Psoas muscle (tissue), 8 donors: Measurements from ENCODE around the gene CHCT1. TPM values are rescaled to one million over a fixed set of nuclear protein-coding genes. Genes with fewer than 3 reads are reported as not detected.

Experiments used
- ATAC-seq, 4 donors: fragments of 200-7000 bp; cut with Tn5 transposase; one replicate each; pipeline ENCODE4 v1.9.1; 2020; ENCODE audit warnings: moderate library complexity in 3 of 4, mild to moderate bottlenecking in 2 of 4
- DNase-seq, 2 donors: peaks; one replicate each; pipeline ENCODE4 v3.0.0-alpha.2; 2020
- H3K27ac ChIP-seq: fragments of 200-600 bp; one replicate; pipeline ENCODE4 v1.8.0; 2022
- H3K27me3 ChIP-seq, 3 donors: fragments of 200-600 bp in 1 of 3; one replicate each; pipeline versions ENCODE4 v1.6.1 to v1.8.0; 2013 to 2022; ENCODE audit warnings: low read length in 2 of 3, mild to moderate bottlenecking in 2 of 3, moderate library complexity in 1 of 3; ENCODE audit not compliant: insufficient read depth in 3 of 3
- H3K36me3 ChIP-seq, 2 donors: fragments of 200-600 bp in 1 of 2; one replicate each; pipeline versions ENCODE4 v1.6.1 to v1.8.0; 2013 to 2022; ENCODE audit warnings: low read depth in 1 of 2, mild to moderate bottlenecking in 1 of 2, moderate library complexity in 1 of 2; ENCODE audit not compliant: insufficient read depth in 1 of 2
- H3K4me1 ChIP-seq: fragments of 200-600 bp; one replicate; pipeline ENCODE4 v1.8.0; 2022
- H3K4me3 ChIP-seq: fragments of 200-600 bp; one replicate; pipeline ENCODE4 v1.8.0; 2022; ENCODE audit warnings: mild to moderate bottlenecking
- H3K9me3 ChIP-seq: fragments of 200-600 bp; one replicate; pipeline ENCODE4 v1.8.0; 2022
- WGBS, 3 donors: extraction: QIAGEN DNeasy Blood & Tissue Kit; methylation state at CpG; one replicate each; pipeline versions ENCODE4 v1.1.6 to v1.1.7; 2013; 5-methylcytosine and 5-hydroxymethylcytosine counted together
- intact Hi-C, 2 donors: fragments of 100-400 bp; cut with DNase I; formaldehyde crosslinking; loops; one replicate each; pipeline versions ENCODE4 v1.11.0 to v1.14.2; 2022
- polyA plus RNA-seq, 3 donors: library from polyadenylated mRNA; stranded (reverse); fragments of 200-250 nt; gene quantifications; one replicate each; pipeline ENCODE4 v1.2.3, GENCODE V29; 2013
- total RNA-seq, 4 donors: library from RNA; stranded (reverse); fragmentation: NEBNext Ultra II Directional in 2 of 4; extraction: Animal tissue kit (Norgen Biotek cat#: 25700) in 2 of 4; gene quantifications; one replicate each; pipeline versions ENCODE4 v1.2.1 to v1.2.4, GENCODE V29; 2021 to 2023
- TF ChIP-seq, protein P1 (sequence below): fragments of 200-600 bp; IDR thresholded peaks from one replicate; pipeline ENCODE4 v1.8.0; 2022; ENCODE audit warnings: antibody characterized with exemption
- donor health status: healthy with polysubstance abuse.
- donor health status: DM: no; HTN: no; CAD: no; lungs with moderate emphysema.
- donor health status: Bipolar disorder and iron deficiency.
- donor health status: healthy.
- donor health status: DM: yes; HTN: yes; CAD: no.
- donor health status: DM: no; HTN: no; CAD: no.
- donor health status: DM: no; HTN: no; CAD: no.
- donor health status: DM: yes; HTN: yes; CAD: no.

The CHCT1 gene
- total and polyA plus RNA-seq, 7 donors, result 0.05 to 0.67 TPM; not detected in 5

DNA sequence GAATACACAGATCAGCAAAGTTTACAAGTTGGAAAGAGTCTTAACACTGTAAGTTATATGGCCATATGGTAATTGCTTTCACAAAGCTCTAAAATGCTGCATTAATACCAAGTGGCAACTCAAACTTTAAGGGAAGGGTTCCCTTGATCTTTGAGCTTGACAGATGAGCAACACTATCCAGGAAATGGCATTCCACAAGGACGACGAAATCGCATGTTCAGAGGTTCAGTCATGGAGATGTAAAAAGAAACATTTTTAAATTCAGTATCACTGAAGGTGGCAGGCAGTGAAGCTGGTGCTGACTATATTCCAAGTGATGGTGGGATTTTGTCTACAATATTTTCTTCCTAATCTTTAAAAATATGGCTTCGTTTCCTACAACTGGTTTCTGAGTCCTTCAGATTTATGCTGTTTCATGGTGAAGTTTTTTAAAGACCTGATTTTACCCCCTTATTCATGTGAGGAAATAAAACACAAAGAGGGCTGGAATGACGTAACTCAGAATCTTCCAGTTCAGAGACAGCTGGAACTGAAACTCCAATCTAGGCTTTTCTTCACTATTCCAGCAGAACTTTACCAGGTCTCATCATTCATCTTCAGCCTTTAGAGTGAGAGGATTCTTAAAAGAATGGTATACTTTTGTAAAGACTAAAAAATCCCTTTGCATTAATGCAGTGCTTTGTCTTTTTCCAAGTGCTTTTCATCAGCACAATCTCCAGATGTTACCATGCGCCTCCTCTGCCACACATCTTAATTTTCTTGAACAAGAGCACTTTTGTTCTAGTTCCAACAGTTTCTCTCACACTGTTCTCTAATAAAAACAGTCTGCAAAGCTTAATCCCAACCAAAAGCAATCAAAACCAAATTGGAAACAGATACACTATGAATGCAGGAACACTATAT lies 20.2 kb downstream of the CHCT1 start:
- intact Hi-C loops, result no loop called here
- TF ChIP-seq, protein P1, sequence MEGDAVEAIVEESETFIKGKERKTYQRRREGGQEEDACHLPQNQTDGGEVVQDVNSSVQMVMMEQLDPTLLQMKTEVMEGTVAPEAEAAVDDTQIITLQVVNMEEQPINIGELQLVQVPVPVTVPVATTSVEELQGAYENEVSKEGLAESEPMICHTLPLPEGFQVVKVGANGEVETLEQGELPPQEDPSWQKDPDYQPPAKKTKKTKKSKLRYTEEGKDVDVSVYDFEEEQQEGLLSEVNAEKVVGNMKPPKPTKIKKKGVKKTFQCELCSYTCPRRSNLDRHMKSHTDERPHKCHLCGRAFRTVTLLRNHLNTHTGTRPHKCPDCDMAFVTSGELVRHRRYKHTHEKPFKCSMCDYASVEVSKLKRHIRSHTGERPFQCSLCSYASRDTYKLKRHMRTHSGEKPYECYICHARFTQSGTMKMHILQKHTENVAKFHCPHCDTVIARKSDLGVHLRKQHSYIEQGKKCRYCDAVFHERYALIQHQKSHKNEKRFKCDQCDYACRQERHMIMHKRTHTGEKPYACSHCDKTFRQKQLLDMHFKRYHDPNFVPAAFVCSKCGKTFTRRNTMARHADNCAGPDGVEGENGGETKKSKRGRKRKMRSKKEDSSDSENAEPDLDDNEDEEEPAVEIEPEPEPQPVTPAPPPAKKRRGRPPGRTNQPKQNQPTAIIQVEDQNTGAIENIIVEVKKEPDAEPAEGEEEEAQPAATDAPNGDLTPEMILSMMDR, result no peak
- Histone ChIP-seq H3K4me1 (peaks cover 2% of the 10 kb centered on the region), H3K27me3 (no peaks in the 10 kb centered on the region), H3K27ac (no peak overlapping the region), H3K9me3 (no peaks in the 10 kb centered on the region), H3K36me3 (peaks cover 0 to 24% of the 10 kb centered on the region in 2 donors), H3K4me3 (no peak overlapping the region)
- 34 to 46% (median 41%) methylated on average over 6 of the region's 6 CpGs for WGBS, 3 donors
- no peak for DNase-seq
- ATAC-seq, result no peak

DNA sequence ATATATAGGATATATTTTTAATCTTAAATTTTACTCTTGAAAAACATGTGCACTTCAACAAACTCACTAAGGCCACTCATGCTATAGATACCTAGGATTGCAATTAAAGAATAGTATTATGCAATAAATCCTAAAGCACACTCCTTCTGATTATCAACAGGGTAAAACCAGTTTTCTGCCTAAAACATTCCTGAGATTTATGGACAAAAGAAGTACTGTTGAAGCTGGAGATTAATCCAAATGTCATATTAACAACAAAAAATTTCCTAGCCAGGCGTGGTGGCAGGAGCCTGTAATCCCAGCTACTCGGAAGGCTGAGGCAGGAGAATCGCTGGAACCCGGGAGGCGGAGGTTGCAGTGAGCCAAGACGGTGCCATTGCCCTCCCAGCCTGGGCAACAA lies 21.4 kb downstream of the CHCT1 start:
- Histone ChIP-seq H3K4me3 (no peak overlapping the region), H3K27ac (no peak overlapping the region), H3K9me3 (no peaks in the 10 kb centered on the region), H3K27me3 (no peaks in the 10 kb centered on the region), H3K4me1 (peaks cover 2% of the 10 kb centered on the region), H3K36me3 (peaks cover 0 to 36% of the 10 kb centered on the region in 2 donors)
- intact Hi-C loops, result no loop called here
- WGBS, 3 donors, result 49 to 60% (median 57%) methylated on average over 6 of the region's 6 CpGs
- TF ChIP-seq, protein P1, result no peak
- ATAC-seq (no peak), DNase-seq (no peak)

DNA sequence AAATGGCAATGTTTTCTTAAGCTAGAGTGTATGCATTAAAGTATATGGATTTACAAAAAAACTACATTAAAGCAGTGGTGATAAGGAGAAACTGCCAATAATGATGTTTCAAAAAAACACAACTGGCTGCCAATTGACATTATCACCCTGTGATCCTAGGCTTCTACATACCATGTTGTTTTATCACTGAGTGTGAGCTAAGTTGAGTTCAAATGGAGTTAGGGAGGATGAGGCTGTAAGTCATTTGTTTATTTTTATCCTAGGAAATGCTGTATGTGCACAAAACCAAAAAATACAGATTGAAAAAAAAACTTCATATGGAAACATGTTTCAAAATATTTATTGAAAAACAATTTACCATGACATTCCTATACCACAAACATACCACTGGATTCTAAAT lies 22.9 kb downstream of the CHCT1 start:
- ATAC-seq (peak in 1 of 4 donors; percentile 54), DNase-seq (no peak)
- Histone ChIP-seq H3K27me3 (no peaks in the 10 kb centered on the region), H3K4me3 (no peak overlapping the region), H3K36me3 (peaks cover 0 to 48% of the 10 kb centered on the region in 2 donors), H3K27ac (no peak overlapping the region), H3K9me3 (no peaks in the 10 kb centered on the region), H3K4me1 (peaks cover 2% of the 10 kb centered on the region)
- intact Hi-C loops, result no loop called here
- TF ChIP-seq, protein P1, result no peak

DNA sequence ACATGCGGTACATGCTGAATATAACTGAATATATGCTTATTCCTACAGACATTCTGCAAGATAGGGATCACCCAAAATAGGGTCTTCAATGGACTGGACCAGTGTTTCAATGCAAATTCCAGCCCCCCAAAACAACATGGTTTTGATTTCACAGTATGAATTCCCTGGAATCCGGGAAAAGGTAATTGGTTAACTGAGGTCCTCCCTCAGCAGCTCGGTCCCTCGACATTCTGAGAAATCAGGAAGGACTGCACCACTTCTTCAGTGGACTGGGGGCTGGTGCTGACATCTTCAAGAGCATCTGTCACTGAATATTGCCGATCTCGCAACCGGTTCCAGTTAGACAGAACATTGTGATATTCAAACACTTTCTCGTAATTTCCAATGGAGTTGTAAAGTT lies 25.1 kb downstream of the CHCT1 start:
- Histone ChIP-seq H3K4me3 (no peak overlapping the region), H3K4me1 (no peaks in the 10 kb centered on the region), H3K27ac (no peak overlapping the region), H3K36me3 (peaks cover 0 to 70% of the 10 kb centered on the region in 2 donors), H3K9me3 (no peaks in the 10 kb centered on the region), H3K27me3 (no peaks in the 10 kb centered on the region)
- WGBS, 3 donors, result 93 to 95% (median 94%) methylated on average over 8 of the region's 8 CpGs
- TF ChIP-seq, protein P1, result no peak
- DNase-seq, result no peak
- intact Hi-C loops, result no loop called here
- ATAC-seq, result no peak
